Brain microvascular endothelial cell (primary cell): Measurements from ENCODE around the gene MAML2.

Experiments
- DNase-seq: peaks from one replicate; pipeline ENCODE4 v3.0.0-alpha.2; 2020
- H3K27ac ChIP-seq: fragments of 250-450 bp; sonication (Bioruptor Pico); 2 replicates; pipeline ENCODE4 v1.5.1; 2020; ENCODE audit warnings: mild to moderate bottlenecking, moderate library complexity
- H3K27me3 ChIP-seq: fragments of 250-450 bp; sonication (Bioruptor Pico); replicated peaks from 2 replicates; pipeline ENCODE4 v1.5.1; 2020; ENCODE audit warnings: mild to moderate bottlenecking
- H3K36me3 ChIP-seq: fragments of 250-450 bp; sonication (Bioruptor Pico); replicated peaks from 2 replicates; pipeline ENCODE4 v1.5.1; 2020; ENCODE audit warnings: mild to moderate bottlenecking
- H3K4me3 ChIP-seq: 2 replicates; pipeline ENCODE4 v1.5.1; 2011; ENCODE audit warnings: low read depth, mild to moderate bottlenecking, control low read depth, low read length, moderate library complexity
- CTCF ChIP-seq: IDR thresholded peaks from 2 replicates; pipeline ENCODE4 v1.5.1; 2011; ENCODE audit warnings: low read depth, mild to moderate bottlenecking, moderate library complexity, low read length, control low read depth, inconsistent platforms; ENCODE audit errors: missing control alignments
- in situ Hi-C: cut with HindIII; loops from 2 replicates; pipeline ENCODE4 v1.10.0; 2017; ENCODE audit warnings: low sequenced_read_pairs, low pct_ligation_motif_present

Gene MAML2

GRCh38 chr11:96232132-96232531 lies 110.9 kb downstream of the MAML2 start:
- DNase-seq, result no peak
- Histone ChIP-seq H3K27me3 (no peaks in the 10 kb centered on the region), H3K4me3 (no peak overlapping the region), H3K27ac (no peak overlapping the region), H3K36me3 (no peaks in the 10 kb centered on the region)
- in situ Hi-C loops, result no loop called here
- no peak for TF ChIP-seq CTCF

GRCh38 chr11:96230686-96231085 lies 112.3 kb downstream of the MAML2 start:
- H3K36me3 ChIP-seq, result no peaks in the 10 kb centered on the region
- TF ChIP-seq CTCF, result no peak
- in situ Hi-C loops, result no loop called here
- DNase-seq, result no peak
- no peaks in the 10 kb centered on the region for H3K27me3 ChIP-seq
- peak overlapping the region; percentile 39 for H3K27ac ChIP-seq
- H3K4me3 ChIP-seq, result no peak overlapping the region

- H3K27ac ChIP-seq, result peak overlapping the region; percentile 83
- TF ChIP-seq CTCF, result no peak
- no peak overlapping the region for H3K4me3 ChIP-seq
- H3K36me3 ChIP-seq, result no peaks in the 10 kb centered on the region
- DNase-seq, result no peak
- in situ Hi-C loops, result no loop called here
- H3K27me3 ChIP-seq, result no peaks in the 10 kb centered on the region
Measured at GRCh38 chr11:96229354-96229977, 113.5 kb downstream of the MAML2 start.

GRCh38 chr11:96228910-96229309 lies 114.1 kb downstream of the MAML2 start:
- Histone ChIP-seq H3K27me3 (no peaks in the 10 kb centered on the region), H3K4me3 (no peak overlapping the region), H3K36me3 (no peaks in the 10 kb centered on the region), H3K27ac (peak overlapping the region; percentile 83)
- DNase-seq, result no peak
- in situ Hi-C loops, result no loop called here
- no peak for TF ChIP-seq CTCF

- peak; percentile 98 for DNase-seq
- H3K36me3 ChIP-seq, result no peaks in the 10 kb centered on the region
- no peak for TF ChIP-seq CTCF
- H3K4me3 ChIP-seq, result no peak overlapping the region
- no peaks in the 10 kb centered on the region for H3K27me3 ChIP-seq
- in situ Hi-C loops, result no loop called here
- H3K27ac ChIP-seq, result peak overlapping the region; percentile 83
Measured at GRCh38 chr11:96228473-96228891, 114.5 kb downstream of the MAML2 start.

- no peak for DNase-seq
- no peak for TF ChIP-seq CTCF
- H3K36me3 ChIP-seq, result no peaks in the 10 kb centered on the region
- no peak overlapping the region for H3K27ac ChIP-seq
- in situ Hi-C loops, result no loop called here
- no peak overlapping the region for H3K4me3 ChIP-seq
- no peaks in the 10 kb centered on the region for H3K27me3 ChIP-seq
Measured at GRCh38 chr11:96227244-96227643, 115.8 kb downstream of the MAML2 start.
